ENCODE results near the gene SMOC1. TPM values are rescaled to one million over a fixed set of nuclear protein-coding genes. Genes with fewer than 3 reads are reported as not detected.

Gene SMOC1
- total RNA-seq, 1 experiment from 2014 or later = 0.68 TPM

GRCh38 chr14:69992564-69992963, 113.3 kb downstream of the SMOC1 start:
- WGBS (ENCODE audit: extremely low coverage, insufficient read length, low lambda C conversion rate) = no CpG with 5 or more reads among the region's 3 CpGs
- Histone ChIP-seq H4K91ac (ENCODE audit: insufficient read length, low read depth, low read length) (no peak overlapping the region), H3K4me1 (ENCODE audit: insufficient read depth, low read length) (no peaks in the 10 kb centered on the region; the same call in 1 of the 2 replicates), H2AFZ (ENCODE audit: low read length) (no peak overlapping the region), H3K4ac (ENCODE audit: low read depth, low read length) (no peak overlapping the region), H2BK12ac (ENCODE audit: insufficient read length, low read depth, low read length) (no peak overlapping the region), H3K4me2 (ENCODE audit: insufficient read depth, insufficient read length, low read length) (no peak overlapping the region), H3K23ac (ENCODE audit: insufficient read length, low read depth, low read length) (no peak overlapping the region), H2BK20ac (ENCODE audit: low read depth, low read length, poor library complexity, severe bottlenecking) (no peak overlapping the region), H3K9me3 (ENCODE audit: control insufficient read depth, low read depth, low read length) (no peaks in the 10 kb centered on the region), H3K14ac (ENCODE audit: insufficient read depth, low read length) (no peak overlapping the region), H3K27ac (ENCODE audit: insufficient read length, low read depth, low read length) (no peak overlapping the region), H4K20me1 (ENCODE audit: control insufficient read depth, insufficient read depth, insufficient read length) (no peaks in the 10 kb centered on the region), H2AK5ac (ENCODE audit: insufficient read length, low read length) (no peak overlapping the region), H3K23me2 (ENCODE audit: insufficient read length, low read depth, low read length, poor library complexity, severe bottlenecking) (no peaks in the 10 kb centered on the region), H2BK5ac (ENCODE audit: insufficient read length, low read length) (no peak overlapping the region), H4K8ac (replicated peaks; ENCODE audit: insufficient read length, low read depth, low read length) (no peak overlapping the region), H3K79me2 (ENCODE audit: insufficient read depth, low read length) (no peaks in the 10 kb centered on the region), H3K27me3 (ENCODE audit: insufficient read depth, low read length) (no peaks in the 10 kb centered on the region), H2BK120ac (ENCODE audit: low read depth, low read length, poor library complexity, severe bottlenecking) (no peak overlapping the region), H4K5ac (ENCODE audit: insufficient read length, low read depth, low read length) (no peak overlapping the region), H2BK15ac (ENCODE audit: low read depth, low read length) (no peak overlapping the region), H3T11ph (ENCODE audit: low read length) (no peak overlapping the region), H3K9ac (ENCODE audit: extremely low read depth, insufficient read length, low read length) (no peak overlapping the region), H3K18ac (ENCODE audit: insufficient read length, low read depth, low read length) (no peak overlapping the region), H3K56ac (ENCODE audit: insufficient read length, low read depth, low read length) (no peak overlapping the region), H3K79me1 (ENCODE audit: insufficient read depth, low read depth, low read length, poor library complexity, severe bottlenecking) (no peaks in the 10 kb centered on the region)
- Mint-ChIP-seq H3K36me3 (ENCODE audit: insufficient read depth in 1 of 3, low read depth in 3 of 3) (no peaks in the 10 kb centered on the region), H3K4me3 (no peak overlapping the region), H3K4me1 (peaks cover 16 to 23% of the 10 kb centered on the region in 2 experiments), H3K9me3 (0 out of 5 replicates have a peak, but pooled peaks cover 0 to 2% of the 10 kb centered on the region in 2 experiments), H3K27me3 (ENCODE audit: low read depth) (peaks cover 12% of the 10 kb centered on the region), H3K27ac (no peak overlapping the region)
- no peak for TF ChIP-seq CTCF (conservative IDR thresholded peaks at IDR 0.05)
- no peak for DNase-seq

Measured in H9 (cell line).